ENCODE results near the gene HSPA4. TPM values are rescaled to one million over a fixed set of nuclear protein-coding genes. Genes with fewer than 3 reads are reported as not detected.

The HSPA4 gene
- total and polyA plus RNA-seq, 12 donors, result 48.0 to 207 (median 96.8) TPM

DNA sequence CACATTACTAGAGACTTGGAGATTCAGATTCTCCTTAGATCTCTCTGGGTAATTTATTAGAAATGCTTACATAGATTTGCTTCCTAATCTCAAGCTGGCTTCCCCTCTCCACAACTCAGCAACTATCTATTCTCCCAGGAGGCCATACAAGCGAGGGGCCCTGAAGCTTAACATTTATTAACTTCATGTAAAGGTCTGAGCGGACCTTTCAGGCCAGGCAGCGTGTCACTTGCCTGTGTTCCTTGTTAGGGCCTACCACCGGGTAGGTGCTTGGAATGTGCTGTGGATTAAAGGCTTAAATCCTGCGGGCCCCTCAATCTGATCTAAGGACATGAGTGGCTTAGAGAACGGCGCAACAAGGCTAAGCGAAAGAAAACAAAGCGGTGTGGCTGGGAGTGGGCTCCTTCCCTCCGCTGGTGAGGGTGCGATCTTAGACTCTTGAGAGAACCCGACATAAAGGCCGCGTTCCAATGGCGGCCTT is 712 bp upstream of the HSPA4 start:
- intact Hi-C loops (cut with DNase I), result loop anchor here (10.0 kb wide), 1 partner anchor 86 kb away; the partner anchor contains the start of gene AFF4 (in 2 of the 2)
- Histone ChIP-seq H3K27me3 (no peaks in the 10 kb centered on the region), H3K9me3 (replicated peaks in 1 of 3) (no peaks in the 10 kb centered on the region), H3K27ac (peak overlapping the region; percentile 94 to 100 (median 97)), H3K4me1 (replicated peaks in 1 of 2) (peaks cover 10 to 47% of the 10 kb centered on the region in 2 donors), H3K36me3 (replicated peaks in 1 of 2) (no peaks in the 10 kb centered on the region), H3K4me3 (peak overlapping the region; percentile 19 to 93 (median 65))
- WGBS, 4 donors, result 2 to 4% (median 3%) methylated on average over 10 to 15 of the region's 15 CpGs
- DNase-seq, result peak in 3 of 7 donors; percentile 28 to 39 (median 39)
- TF ChIP-seq POLR2A (IDR thresholded peaks at IDR 0.05) (no peak), CTCF (IDR thresholded peaks at IDR 0.05) (peak in 1 of 6 experiments; percentile 9)

- 0 to 1% (median 1%) methylated on average over 14 to 59 of the region's 59 CpGs for WGBS, 4 donors
- peak; percentile 69 to 85 (median 75) for DNase-seq
- intact Hi-C loops (cut with DNase I), result loop anchor here (10.0 kb wide), 1 partner anchor 88 kb away; the partner anchor contains the start of gene AFF4 (in 2 of the 2)
- no peak for TF ChIP-seq POLR2A (IDR thresholded peaks at IDR 0.05)
- TF ChIP-seq CTCF (IDR thresholded peaks at IDR 0.05), result no peak
- Histone ChIP-seq H3K27ac (peak overlapping the region; percentile 94 to 100 (median 97)), H3K4me3 (peak overlapping the region; percentile 43 to 93 (median 78)), H3K4me1 (replicated peaks in 1 of 2) (peaks cover 10 to 61% of the 10 kb centered on the region in 2 donors), H3K9me3 (replicated peaks in 1 of 3) (no peaks in the 10 kb centered on the region), H3K27me3 (no peaks in the 10 kb centered on the region), H3K36me3 (replicated peaks in 1 of 2) (no peaks in the 10 kb centered on the region)
Measured at GRCh38 chr5:133052317-133053175, 733 bp downstream of the HSPA4 start.

- WGBS, 4 donors, result 91 to 100% (median 93%) methylated on average over 11 to 15 of the region's 15 CpGs
- no peaks in the 10 kb centered on the region for H3K36me3 ChIP-seq (replicated peaks in 1 of 2)
- DNase-seq, result peak in 1 of 7 donors; percentile 24
- no peak overlapping the region for H3K27ac ChIP-seq
- H3K4me3 ChIP-seq, result peak overlapping the region in 1 of 4 donors; percentile 87
- no peaks in the 10 kb centered on the region for H3K9me3 ChIP-seq (replicated peaks in 1 of 3)
- no peaks in the 10 kb centered on the region for H3K27me3 ChIP-seq
- no peak for TF ChIP-seq POLR2A (IDR thresholded peaks at IDR 0.05)
- no peak for TF ChIP-seq CTCF (IDR thresholded peaks at IDR 0.05)
- H3K4me1 ChIP-seq (replicated peaks in 1 of 2), result peaks cover 10 to 68% of the 10 kb centered on the region in 2 donors
- intact Hi-C loops (cut with DNase I), result loop anchor here (10.0 kb wide), 1 partner anchor 89 kb away; the partner anchor contains the start of gene AFF4 (in 2 of the 2)
Measured at GRCh38 chr5:133053448-133053847, 1.6 kb downstream of the HSPA4 start.

Data from adrenal gland (tissue), 12 donors.